ENCODE measurements around the gene KIAA1671. TPM values are rescaled to one million over a fixed set of nuclear protein-coding genes. Genes with fewer than 3 reads are reported as not detected.

The KIAA1671 gene
- total RNA-seq, 1 experiment from 2014 or later, result 12.8 TPM

GRCh38 chr22:25149014-25149413, 196.5 kb downstream of the KIAA1671 start:
- H3K4me3 ChIP-seq (ENCODE audit: low read depth, low read length, poor library complexity, severe bottlenecking), result no peak overlapping the region
- no peaks in the 10 kb centered on the region for H3K4me1 ChIP-seq (ENCODE audit: insufficient read depth, low read length, poor library complexity, severe bottlenecking)
- intact Hi-C loops (cut with micrococcal nuclease; ENCODE audit: unreplicated experiment), result no loop called here
- no peaks in the 10 kb centered on the region for H3K9me3 ChIP-seq (ENCODE audit: low read depth, low read length, poor library complexity, severe bottlenecking)
- ChIA-PET POLR2A (ENCODE audit: low non-redundant PET) (no interaction called here), CTCF (no interaction called here)
- DNase-seq (ENCODE audit: low spot score), result no peak
- BruUV-seq (replicated peaks), result no TSS peak
- no peaks in the 10 kb centered on the region for H3K27me3 ChIP-seq (replicated peaks; ENCODE audit: insufficient read depth, low read depth, low read length, poor library complexity)
- H3K36me3 ChIP-seq (ENCODE audit: insufficient read depth, low read length, poor library complexity, severe bottlenecking), result no peaks in the 10 kb centered on the region
- H3K27ac ChIP-seq (ENCODE audit: low read depth, low read length, poor library complexity, severe bottlenecking), result no peak overlapping the region
- TF ChIP-seq EZH2 (IDR thresholded peaks at IDR 0.05; ENCODE audit: borderline replicate concordance, low read depth, low read length, poor library complexity, severe bottlenecking), result no peak
- TF ChIP-seq, protein P1, sequence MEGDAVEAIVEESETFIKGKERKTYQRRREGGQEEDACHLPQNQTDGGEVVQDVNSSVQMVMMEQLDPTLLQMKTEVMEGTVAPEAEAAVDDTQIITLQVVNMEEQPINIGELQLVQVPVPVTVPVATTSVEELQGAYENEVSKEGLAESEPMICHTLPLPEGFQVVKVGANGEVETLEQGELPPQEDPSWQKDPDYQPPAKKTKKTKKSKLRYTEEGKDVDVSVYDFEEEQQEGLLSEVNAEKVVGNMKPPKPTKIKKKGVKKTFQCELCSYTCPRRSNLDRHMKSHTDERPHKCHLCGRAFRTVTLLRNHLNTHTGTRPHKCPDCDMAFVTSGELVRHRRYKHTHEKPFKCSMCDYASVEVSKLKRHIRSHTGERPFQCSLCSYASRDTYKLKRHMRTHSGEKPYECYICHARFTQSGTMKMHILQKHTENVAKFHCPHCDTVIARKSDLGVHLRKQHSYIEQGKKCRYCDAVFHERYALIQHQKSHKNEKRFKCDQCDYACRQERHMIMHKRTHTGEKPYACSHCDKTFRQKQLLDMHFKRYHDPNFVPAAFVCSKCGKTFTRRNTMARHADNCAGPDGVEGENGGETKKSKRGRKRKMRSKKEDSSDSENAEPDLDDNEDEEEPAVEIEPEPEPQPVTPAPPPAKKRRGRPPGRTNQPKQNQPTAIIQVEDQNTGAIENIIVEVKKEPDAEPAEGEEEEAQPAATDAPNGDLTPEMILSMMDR (conservative IDR thresholded peaks at IDR 0.05; ENCODE audit: low read depth, low read length), result no peak

DNA sequence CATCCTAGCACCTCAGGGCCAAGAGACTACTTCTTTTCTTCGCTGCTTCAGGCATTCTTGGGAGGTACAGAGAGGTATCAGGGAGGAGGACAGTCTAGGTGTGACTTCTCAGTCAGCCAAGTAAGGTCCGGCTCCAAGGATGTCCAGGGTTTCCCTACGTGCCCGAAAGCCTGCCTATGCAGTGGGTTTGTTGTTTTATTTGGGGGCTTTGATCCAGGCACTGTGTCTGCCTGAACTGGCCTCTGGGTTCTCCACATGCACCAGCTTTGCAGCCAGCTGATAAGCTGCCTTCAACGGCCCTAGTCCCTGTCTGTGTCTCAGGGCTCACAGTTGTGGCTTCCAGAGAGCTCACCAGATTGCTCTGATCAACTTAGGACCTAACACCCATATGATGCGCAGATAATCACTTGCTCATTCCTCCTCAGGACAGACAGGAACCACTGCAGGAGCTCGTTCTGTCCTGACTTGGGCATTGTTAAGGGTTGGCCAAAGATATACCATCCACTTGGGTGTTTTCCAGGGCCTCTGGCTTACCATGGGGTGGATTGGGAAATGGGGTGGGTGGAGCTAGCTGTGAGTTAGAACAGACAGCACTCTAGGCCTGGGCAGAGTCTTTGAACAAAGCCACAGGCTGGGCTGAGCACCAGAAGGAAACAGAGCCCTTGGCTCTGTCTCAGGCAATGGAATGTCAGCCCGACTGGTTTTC, 201.6 kb downstream of the KIAA1671 start:
- no peaks in the 10 kb centered on the region for H3K9me3 ChIP-seq (ENCODE audit: low read depth, low read length, poor library complexity, severe bottlenecking)
- ChIA-PET POLR2A (ENCODE audit: low non-redundant PET) (no interaction called here), CTCF (no interaction called here)
- H3K4me1 ChIP-seq (ENCODE audit: insufficient read depth, low read length, poor library complexity, severe bottlenecking), result peaks cover 6% of the 10 kb centered on the region
- intact Hi-C loops (cut with micrococcal nuclease; ENCODE audit: unreplicated experiment), result no loop called here
- no peaks in the 10 kb centered on the region for H3K36me3 ChIP-seq (ENCODE audit: insufficient read depth, low read length, poor library complexity, severe bottlenecking)
- no peaks in the 10 kb centered on the region for H3K27me3 ChIP-seq (replicated peaks; ENCODE audit: insufficient read depth, low read depth, low read length, poor library complexity)
- no TSS peak for BruUV-seq (replicated peaks)
- peak; percentile 33 for DNase-seq (ENCODE audit: low spot score)
- no peak overlapping the region for H3K4me3 ChIP-seq (ENCODE audit: low read depth, low read length, poor library complexity, severe bottlenecking)
- TF ChIP-seq EZH2 (IDR thresholded peaks at IDR 0.05; ENCODE audit: borderline replicate concordance, low read depth, low read length, poor library complexity, severe bottlenecking), result no peak
- TF ChIP-seq, protein P1 (conservative IDR thresholded peaks at IDR 0.05; ENCODE audit: low read depth, low read length), result no peak
- H3K27ac ChIP-seq (ENCODE audit: low read depth, low read length, poor library complexity, severe bottlenecking), result no peak overlapping the region

GRCh38 chr22:25154667-25154999, 202.1 kb downstream of the KIAA1671 start:
- no peaks in the 10 kb centered on the region for H3K36me3 ChIP-seq (ENCODE audit: insufficient read depth, low read length, poor library complexity, severe bottlenecking)
- no TSS peak for BruUV-seq (replicated peaks)
- H3K9me3 ChIP-seq (ENCODE audit: low read depth, low read length, poor library complexity, severe bottlenecking), result no peaks in the 10 kb centered on the region
- TF ChIP-seq EZH2 (IDR thresholded peaks at IDR 0.05; ENCODE audit: borderline replicate concordance, low read depth, low read length, poor library complexity, severe bottlenecking), result no peak
- TF ChIP-seq, protein P1 (conservative IDR thresholded peaks at IDR 0.05; ENCODE audit: low read depth, low read length), result no peak
- no peak for DNase-seq (ENCODE audit: low spot score)
- intact Hi-C loops (cut with micrococcal nuclease; ENCODE audit: unreplicated experiment), result no loop called here
- H3K27me3 ChIP-seq (replicated peaks; ENCODE audit: insufficient read depth, low read depth, low read length, poor library complexity), result no peaks in the 10 kb centered on the region
- ChIA-PET POLR2A (ENCODE audit: low non-redundant PET) (no interaction called here), CTCF (no interaction called here)
- H3K4me3 ChIP-seq (ENCODE audit: low read depth, low read length, poor library complexity, severe bottlenecking), result no peak overlapping the region
- H3K4me1 ChIP-seq (ENCODE audit: insufficient read depth, low read length, poor library complexity, severe bottlenecking), result peaks cover 6% of the 10 kb centered on the region
- H3K27ac ChIP-seq (ENCODE audit: low read depth, low read length, poor library complexity, severe bottlenecking), result no peak overlapping the region

Data from A673 (cell line).